HL-60 (cell line): ENCODE measurements around the gene LRRC49.

Experiments
- DNase-seq, 2 experiments: peaks; one replicate each; pipeline ENCODE4 v3.0.0-alpha.2; 2010 to 2020; ENCODE audit warnings: low read depth in 1 of 2, low spot score in 1 of 2
- H3K27ac ChIP-seq: fragments of 250-450 bp; sonication (Bioruptor Pico); replicated peaks from 2 replicates; pipeline ENCODE4 v1.5.1; 2020; ENCODE audit warnings: mild to moderate bottlenecking, moderate library complexity
- H3K27me3 ChIP-seq: fragments of 250-450 bp; sonication (Bioruptor Pico); 2 replicates; pipeline ENCODE4 v1.5.1; 2021; ENCODE audit warnings: mild to moderate bottlenecking, moderate library complexity; ENCODE audit not compliant: insufficient read depth, poor library complexity, severe bottlenecking
- H3K4me3 ChIP-seq: replicated peaks from 2 replicates; pipeline ENCODE4 v1.5.1; 2011; ENCODE audit warnings: mild to moderate bottlenecking, control low read depth, low read length; ENCODE audit not compliant: insufficient read depth
- GABPA ChIP-seq: IDR thresholded peaks from 2 replicates; pipeline ENCODE4 v1.6.1; 2012; ENCODE audit warnings: low read depth
- POLR2AphosphoS5 ChIP-seq: IDR thresholded peaks from 2 replicates; pipeline ENCODE4 v1.6.1; 2012; ENCODE audit warnings: low read depth
- SPI1 ChIP-seq: IDR thresholded peaks from 2 replicates; pipeline ENCODE4 v1.6.1; 2012; ENCODE audit warnings: low read depth, mild to moderate bottlenecking, borderline replicate concordance
- TF ChIP-seq, protein P1 (sequence below): IDR thresholded peaks from 2 replicates; pipeline ENCODE4 v1.6.1; 2012; ENCODE audit warnings: low read depth; ENCODE audit not compliant: insufficient replicate concordance
- TF ChIP-seq, protein P2 (sequence below): IDR thresholded peaks from one replicate; pipeline ENCODE4 v1.5.1; 2011; ENCODE audit warnings: low read length, control low read depth, inconsistent platforms; ENCODE audit not compliant: insufficient read depth

The LRRC49 gene

DNA sequence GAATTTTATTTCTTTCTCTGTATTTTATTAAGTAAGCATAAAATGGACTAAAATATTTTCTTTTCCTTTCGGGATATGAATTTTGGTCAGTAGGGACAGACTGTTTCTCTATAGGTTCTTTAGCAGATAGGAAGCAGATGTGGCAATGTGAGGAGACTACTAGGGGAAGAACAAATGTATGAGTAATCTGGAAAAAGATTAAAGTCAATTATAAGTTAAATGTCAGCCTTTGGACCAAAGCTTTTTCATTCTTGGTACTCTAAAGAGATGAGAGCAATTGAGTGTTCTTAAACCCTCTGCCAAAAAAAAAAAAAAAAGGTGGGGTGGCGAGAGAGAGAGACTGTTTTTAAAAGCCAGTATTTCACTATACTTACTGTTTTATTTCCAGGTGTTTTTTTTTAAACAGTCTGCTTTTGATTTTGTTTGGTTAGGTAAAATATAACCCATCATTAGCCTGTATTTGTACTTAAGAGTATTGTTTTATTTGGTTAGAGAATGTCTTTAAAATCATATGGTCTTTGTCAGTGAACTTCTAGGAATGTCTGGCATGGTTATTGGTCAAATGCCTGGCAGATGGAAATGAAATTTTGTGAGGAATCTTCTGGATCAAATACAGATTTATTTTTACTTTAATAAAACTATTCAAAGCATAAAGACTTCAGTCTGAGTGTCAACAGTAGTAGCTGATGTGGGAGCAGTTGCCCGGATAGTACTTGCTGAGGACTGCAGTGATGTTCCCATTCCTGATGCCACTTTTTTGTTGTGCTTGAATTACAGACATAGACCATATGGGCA is 63.8 kb downstream of the LRRC49 start:
- TF ChIP-seq, protein P1, sequence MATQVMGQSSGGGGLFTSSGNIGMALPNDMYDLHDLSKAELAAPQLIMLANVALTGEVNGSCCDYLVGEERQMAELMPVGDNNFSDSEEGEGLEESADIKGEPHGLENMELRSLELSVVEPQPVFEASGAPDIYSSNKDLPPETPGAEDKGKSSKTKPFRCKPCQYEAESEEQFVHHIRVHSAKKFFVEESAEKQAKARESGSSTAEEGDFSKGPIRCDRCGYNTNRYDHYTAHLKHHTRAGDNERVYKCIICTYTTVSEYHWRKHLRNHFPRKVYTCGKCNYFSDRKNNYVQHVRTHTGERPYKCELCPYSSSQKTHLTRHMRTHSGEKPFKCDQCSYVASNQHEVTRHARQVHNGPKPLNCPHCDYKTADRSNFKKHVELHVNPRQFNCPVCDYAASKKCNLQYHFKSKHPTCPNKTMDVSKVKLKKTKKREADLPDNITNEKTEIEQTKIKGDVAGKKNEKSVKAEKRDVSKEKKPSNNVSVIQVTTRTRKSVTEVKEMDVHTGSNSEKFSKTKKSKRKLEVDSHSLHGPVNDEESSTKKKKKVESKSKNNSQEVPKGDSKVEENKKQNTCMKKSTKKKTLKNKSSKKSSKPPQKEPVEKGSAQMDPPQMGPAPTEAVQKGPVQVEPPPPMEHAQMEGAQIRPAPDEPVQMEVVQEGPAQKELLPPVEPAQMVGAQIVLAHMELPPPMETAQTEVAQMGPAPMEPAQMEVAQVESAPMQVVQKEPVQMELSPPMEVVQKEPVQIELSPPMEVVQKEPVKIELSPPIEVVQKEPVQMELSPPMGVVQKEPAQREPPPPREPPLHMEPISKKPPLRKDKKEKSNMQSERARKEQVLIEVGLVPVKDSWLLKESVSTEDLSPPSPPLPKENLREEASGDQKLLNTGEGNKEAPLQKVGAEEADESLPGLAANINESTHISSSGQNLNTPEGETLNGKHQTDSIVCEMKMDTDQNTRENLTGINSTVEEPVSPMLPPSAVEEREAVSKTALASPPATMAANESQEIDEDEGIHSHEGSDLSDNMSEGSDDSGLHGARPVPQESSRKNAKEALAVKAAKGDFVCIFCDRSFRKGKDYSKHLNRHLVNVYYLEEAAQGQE = no peak
- Histone ChIP-seq H3K4me3 (no peak overlapping the region), H3K27me3 (peaks cover 3% of the 10 kb centered on the region), H3K27ac (no peak overlapping the region)
- DNase-seq = no peak

DNA sequence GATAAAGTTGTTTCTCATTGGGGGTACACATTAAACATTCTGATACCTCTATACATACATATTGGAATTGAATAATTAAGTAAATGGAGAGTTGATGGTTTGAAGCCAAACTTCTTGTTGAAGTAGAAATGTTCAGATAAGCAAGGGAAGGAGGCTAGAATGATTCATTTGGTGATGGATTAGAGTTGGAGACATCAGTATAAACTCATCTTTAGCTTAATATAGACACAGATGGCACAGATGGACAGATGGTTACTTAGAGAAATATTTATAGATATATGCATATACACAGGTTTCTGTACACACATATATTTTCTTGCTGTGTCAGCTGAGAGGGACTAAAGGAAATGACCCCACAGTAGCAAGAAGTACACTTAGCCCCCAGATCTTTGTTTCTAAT is 69.5 kb downstream of the LRRC49 start:
- no peak for TF ChIP-seq GABPA
- no peak for TF ChIP-seq POLR2AphosphoS5
- TF ChIP-seq, protein P1 = no peak
- TF ChIP-seq, protein P2, sequence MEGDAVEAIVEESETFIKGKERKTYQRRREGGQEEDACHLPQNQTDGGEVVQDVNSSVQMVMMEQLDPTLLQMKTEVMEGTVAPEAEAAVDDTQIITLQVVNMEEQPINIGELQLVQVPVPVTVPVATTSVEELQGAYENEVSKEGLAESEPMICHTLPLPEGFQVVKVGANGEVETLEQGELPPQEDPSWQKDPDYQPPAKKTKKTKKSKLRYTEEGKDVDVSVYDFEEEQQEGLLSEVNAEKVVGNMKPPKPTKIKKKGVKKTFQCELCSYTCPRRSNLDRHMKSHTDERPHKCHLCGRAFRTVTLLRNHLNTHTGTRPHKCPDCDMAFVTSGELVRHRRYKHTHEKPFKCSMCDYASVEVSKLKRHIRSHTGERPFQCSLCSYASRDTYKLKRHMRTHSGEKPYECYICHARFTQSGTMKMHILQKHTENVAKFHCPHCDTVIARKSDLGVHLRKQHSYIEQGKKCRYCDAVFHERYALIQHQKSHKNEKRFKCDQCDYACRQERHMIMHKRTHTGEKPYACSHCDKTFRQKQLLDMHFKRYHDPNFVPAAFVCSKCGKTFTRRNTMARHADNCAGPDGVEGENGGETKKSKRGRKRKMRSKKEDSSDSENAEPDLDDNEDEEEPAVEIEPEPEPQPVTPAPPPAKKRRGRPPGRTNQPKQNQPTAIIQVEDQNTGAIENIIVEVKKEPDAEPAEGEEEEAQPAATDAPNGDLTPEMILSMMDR = no peak
- no peak for TF ChIP-seq SPI1
- no peak for DNase-seq
- H3K4me3 ChIP-seq = no peak overlapping the region
- H3K27me3 ChIP-seq = no peaks in the 10 kb centered on the region
- H3K27ac ChIP-seq = no peak overlapping the region

DNA sequence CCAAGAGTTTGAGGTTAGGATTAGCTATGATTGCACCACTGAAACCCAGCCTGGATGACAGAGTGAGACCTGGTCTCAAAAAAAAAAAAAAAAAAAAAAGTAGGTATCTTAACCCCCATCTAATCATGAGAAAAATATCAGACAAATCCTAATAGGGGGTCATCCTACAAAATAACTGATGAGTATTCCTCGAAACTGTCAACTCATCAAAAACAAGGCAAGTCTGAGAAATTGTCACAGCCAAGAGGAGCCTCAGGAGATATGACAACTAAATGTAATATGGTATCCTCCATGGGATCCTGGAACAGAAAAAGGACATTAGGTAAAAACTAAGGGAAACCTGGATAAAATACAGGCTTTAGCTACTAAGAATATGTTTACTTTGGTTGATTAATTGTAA is 70.6 kb downstream of the LRRC49 start:
- no peak for TF ChIP-seq POLR2AphosphoS5
- TF ChIP-seq, protein P2 = no peak
- TF ChIP-seq SPI1 = no peak
- TF ChIP-seq GABPA = no peak
- TF ChIP-seq, protein P1 = no peak
- DNase-seq = no peak
- H3K27ac ChIP-seq = no peak overlapping the region
- H3K4me3 ChIP-seq = no peak overlapping the region
- no peaks in the 10 kb centered on the region for H3K27me3 ChIP-seq
